ENCODE measurements around the gene KRABD2.
"Not testable (repeated sequence)": the region's sequence is repeated elsewhere in the genome, so short reads cannot be mapped to it uniquely, and the experiment has no call there.

Gene KRABD2

GRCh38 chr17:8392674-8393469 is 16.4 kb upstream of the KRABD2 start:
- no peak for DNase-seq

GRCh38 chr17:8392274-8392673 is 15.8 kb upstream of the KRABD2 start:
- DNase-seq, result no peak

- DNase-seq, result peak; percentile 28
Measured at GRCh38 chr17:8391711-8392110, 15.2 kb upstream of the KRABD2 start.

GRCh38 chr17:8387914-8388651 is 11.6 kb upstream of the KRABD2 start:
- DNase-seq, result no peak

DNA sequence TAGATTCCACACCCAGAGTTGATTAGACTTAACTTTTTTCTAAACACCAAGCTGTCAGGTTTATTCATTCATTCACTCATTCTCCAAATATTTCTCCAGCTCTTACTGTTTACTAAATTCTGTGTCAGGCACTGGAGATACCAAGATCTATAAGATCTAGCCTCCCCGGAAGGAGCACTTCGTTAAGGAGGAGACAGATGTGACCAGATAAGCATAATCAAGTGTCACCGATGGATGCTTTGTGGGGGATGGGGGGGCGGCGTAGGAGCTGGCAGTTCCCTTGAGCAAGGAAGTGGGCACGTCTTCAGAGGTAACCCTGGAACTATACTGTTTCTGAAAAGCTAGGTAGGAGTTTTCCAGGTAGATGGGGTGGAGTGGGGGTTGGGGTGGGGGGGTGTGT is 10.3 kb upstream of the KRABD2 start:
- no peak for DNase-seq

GRCh38 chr17:8384801-8385378 is 8.4 kb upstream of the KRABD2 start:
- DNase-seq, result peak; percentile 95

- peak; percentile 99 for DNase-seq
Measured at GRCh38 chr17:8383143-8383822, 6.8 kb upstream of the KRABD2 start, which contains the start of gene RPL26. Gene RPL26, minus strand, starts transcription at chr17:8383193. Its CDS starts 883 bp downstream, at chr17:8382310.

DNA sequence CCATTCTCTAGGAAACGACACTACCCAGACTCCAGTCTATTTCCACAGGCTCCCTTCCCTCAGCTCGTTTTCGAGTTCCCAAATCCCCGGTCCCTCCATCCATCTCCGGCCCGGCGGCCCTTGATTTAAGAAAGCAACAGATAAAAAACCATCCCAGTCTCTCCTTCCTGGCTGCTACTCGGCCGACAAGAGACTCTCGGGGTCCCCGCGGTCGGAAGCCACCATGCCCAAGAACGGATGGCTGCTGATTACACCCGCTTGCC is 6.3 kb upstream of the KRABD2 start:
- no peak for DNase-seq

GRCh38 chr17:8382052-8382879 is 5.8 kb upstream of the KRABD2 start:
- DNase-seq, result no peak

GRCh38 chr17:8380049-8380448 is 3.5 kb upstream of the KRABD2 start:
- no peak for DNase-seq

GRCh38 chr17:8378117-8378516 is 1.6 kb upstream of the KRABD2 start:
- not testable (repeated sequence) for DNase-seq

DNA sequence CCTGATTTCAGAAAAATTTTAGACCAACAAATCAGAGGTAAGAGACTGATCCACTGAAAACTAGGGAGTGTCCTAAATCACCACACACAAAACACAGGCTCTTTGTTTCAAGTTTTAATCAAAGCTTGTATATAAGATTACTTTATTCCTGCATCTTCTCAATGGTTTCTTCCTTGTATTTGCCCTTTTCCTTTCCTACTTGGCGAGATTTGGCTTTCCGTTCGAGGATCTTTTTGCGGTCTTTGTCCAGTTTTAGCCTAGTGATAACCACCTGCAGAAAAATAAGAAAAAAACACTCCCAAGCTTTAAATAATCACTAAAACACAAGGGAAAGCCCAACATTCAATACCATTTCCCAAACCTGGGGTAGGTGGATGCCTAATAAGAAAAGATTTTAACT is 918 bp upstream of the KRABD2 start:
- DNase-seq, result no peak

DNA sequence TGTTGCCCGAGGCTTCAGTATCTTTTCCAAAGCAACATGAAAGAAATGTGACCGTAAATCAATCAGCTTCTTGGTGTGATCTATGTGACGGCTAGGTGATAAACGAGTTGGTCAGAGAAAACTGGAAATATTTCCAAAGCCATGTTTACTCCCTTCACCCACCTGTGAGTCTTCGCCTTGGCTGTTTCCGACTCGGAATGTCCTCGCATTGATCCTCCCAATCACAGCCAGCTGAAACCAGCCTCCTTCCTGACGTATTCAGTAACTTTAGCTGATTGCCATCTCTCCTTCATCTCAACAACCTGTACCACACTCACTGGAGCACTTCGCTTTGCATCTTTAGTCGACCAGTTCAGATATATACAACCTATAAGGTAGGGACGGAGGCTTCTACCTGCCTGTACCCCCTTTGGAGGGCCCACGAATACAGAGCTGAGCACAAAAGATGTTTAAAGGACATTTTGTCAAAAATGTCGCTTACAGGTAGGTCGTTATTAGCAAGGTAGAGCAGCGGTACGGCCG is 705 bp downstream of the KRABD2 start:
- DNase-seq, result peak; percentile 23

- not testable (repeated sequence) for DNase-seq
Measured at GRCh38 chr17:8373856-8374255, 2.6 kb downstream of the KRABD2 start.

GRCh38 chr17:8372422-8372821 is 4.1 kb downstream of the KRABD2 start:
- no peak for DNase-seq

DNA sequence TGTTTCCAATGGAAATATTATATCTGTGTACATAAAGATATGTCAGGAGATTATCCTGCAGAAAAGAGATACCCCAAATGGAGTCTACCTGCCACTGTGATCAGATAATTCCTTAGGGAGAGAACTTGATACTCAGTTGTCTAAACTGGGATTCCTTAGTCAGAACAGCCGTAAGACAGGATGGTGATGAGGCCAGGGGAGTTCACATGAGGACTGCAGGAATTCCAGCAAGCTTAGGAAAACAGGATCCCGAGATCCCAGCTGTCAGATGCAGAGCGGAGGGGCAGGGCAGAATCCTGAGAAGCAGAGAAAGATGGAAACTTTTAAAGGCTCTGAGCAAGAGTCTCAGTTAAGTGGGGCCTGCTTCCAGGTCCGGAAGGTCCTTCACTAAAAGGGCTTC is 4.7 kb downstream of the KRABD2 start:
- no peak for DNase-seq

DNA sequence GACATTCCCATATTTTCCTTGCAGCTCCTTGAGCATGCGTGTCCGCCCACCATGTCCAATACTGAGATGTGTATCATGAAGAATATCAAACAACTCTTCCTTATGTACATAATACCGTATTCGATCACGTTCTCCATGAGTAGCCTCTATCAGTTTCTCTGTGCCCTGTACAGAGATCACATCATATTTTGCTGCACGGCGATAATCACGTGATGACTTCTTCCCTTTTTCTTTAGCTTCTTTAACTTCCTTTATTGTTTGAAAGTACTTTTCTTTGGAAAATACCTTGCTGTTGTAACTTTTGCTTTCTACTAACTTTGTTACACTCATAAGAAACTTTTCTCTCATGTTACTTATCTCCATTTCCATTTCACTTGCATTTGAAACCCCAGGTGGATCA is 6.6 kb downstream of the KRABD2 start:
- no peak for DNase-seq

DNA sequence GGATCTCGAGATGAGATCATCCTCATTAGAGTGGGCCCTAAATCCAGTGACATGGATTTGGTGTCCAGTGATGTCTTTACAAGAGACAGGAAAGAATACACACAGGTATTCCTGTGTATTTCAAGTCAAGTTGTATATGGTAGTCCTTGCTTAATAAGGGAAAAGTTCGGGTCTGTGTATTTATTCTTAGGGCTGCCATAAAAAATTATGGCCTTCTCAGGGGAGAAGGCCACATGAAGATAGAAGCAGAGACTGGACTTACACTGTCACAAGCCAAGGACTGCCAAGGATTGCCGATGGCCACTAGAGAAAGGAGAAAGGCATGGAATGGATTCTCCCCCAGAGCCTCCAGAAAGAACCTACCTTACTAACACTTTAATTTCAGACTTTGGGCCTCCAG is 8.3 kb downstream of the KRABD2 start:
- DNase-seq, result no peak

GRCh38 chr17:8366231-8366630 is 10.3 kb downstream of the KRABD2 start:
- DNase-seq, result peak; percentile 81

DNA sequence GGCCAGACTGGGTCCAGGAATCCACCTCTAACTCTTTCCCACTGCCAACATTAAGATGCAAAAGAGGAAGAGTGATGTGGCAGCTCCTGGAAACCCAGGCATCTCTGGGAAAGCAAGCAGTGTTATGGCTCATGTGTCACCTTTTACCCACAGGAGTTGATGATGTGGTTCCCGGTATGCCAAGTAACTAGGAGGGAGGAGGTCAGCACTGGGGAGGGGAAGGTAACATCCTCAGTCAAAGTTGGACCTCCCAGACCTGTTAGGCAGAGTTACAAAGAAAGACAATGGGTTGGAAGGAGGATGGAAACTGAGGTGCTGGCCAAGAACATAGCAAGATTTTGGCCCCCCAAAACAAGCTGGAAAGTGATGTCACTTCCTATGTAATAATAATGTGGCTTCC is 11.4 kb downstream of the KRABD2 start:
- DNase-seq, result peak; percentile 24

GRCh38 chr17:8362651-8363332 is 13.7 kb downstream of the KRABD2 start:
- DNase-seq, result no peak

DNA sequence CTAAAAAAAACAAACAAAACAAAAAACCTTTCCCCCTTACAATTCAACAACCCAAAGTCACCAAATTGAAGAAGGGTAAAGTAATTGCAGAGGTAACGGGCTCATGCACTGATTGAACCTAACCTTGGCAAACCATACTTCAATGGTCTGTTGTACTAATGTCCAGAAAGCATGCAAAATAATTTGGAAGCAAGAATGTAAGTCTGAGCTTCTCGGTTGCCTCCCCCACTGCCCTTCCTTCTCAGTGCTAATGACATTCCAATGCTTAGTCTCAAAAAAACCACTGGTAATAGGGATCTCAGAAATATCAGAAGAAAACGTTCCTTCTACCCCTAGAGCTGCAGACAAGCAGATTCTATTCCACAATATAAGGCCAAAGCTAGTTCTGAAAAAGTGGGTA is 15.8 kb downstream of the KRABD2 start:
- peak; percentile 16 for DNase-seq

Data from fibroblast of skin of abdomen (primary cell).